ENCODE measurements around the gene BPIFB3.

Gene BPIFB3, protein sequence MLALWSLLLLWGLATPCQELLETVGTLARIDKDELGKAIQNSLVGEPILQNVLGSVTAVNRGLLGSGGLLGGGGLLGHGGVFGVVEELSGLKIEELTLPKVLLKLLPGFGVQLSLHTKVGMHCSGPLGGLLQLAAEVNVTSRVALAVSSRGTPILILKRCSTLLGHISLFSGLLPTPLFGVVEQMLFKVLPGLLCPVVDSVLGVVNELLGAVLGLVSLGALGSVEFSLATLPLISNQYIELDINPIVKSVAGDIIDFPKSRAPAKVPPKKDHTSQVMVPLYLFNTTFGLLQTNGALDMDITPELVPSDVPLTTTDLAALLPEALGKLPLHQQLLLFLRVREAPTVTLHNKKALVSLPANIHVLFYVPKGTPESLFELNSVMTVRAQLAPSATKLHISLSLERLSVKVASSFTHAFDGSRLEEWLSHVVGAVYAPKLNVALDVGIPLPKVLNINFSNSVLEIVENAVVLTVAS

GRCh38 chr20:33053291-33054106, at the start of gene BPIFB3:
Gene BPIFB3, plus strand, starts transcription at chr20:33053903. Its CDS starts 1,533 bp downstream, at chr20:33055436.
- no peak for DNase-seq

DNA sequence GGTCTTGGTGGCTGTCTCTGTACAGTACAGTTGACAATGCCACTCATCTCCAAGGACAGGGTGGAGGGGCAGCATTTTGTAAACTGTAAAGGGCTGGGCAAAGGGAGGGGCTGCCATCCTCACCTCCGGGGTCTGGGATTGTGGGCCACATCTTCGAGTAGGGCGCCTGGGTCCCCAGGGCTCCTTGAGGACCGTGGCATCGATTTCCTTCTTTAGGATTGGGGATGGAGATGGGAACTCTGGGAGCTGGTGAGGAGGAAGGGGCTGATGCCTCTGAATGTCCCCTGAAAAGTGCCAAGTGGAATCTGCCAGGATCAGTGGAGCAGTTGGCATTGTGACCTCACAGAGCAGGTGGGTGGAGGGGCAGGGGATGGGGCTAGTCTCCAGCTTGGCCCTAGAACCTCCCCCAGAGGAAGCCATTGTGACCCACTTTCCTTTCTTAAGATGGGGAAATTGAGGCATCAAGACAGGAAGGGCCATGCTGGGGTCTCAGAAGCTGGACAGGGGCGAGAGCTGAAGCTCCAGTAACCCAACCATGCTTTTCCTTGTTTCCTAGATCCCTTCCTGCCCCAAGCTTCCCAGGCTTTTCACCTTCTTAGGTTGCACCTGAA, 49.5 kb upstream of the BPIFB3 start, which contains the start of gene SUN5:
Gene SUN5 (minus strand): TSS at position 293 of the 611 bp plus-strand sequence. CDS start 93 bp downstream, at position 200.
- no peak for DNase-seq

- peak; percentile 56 for DNase-seq
Measured at GRCh38 chr20:33005132-33005566, 48.6 kb upstream of the BPIFB3 start.

DNA sequence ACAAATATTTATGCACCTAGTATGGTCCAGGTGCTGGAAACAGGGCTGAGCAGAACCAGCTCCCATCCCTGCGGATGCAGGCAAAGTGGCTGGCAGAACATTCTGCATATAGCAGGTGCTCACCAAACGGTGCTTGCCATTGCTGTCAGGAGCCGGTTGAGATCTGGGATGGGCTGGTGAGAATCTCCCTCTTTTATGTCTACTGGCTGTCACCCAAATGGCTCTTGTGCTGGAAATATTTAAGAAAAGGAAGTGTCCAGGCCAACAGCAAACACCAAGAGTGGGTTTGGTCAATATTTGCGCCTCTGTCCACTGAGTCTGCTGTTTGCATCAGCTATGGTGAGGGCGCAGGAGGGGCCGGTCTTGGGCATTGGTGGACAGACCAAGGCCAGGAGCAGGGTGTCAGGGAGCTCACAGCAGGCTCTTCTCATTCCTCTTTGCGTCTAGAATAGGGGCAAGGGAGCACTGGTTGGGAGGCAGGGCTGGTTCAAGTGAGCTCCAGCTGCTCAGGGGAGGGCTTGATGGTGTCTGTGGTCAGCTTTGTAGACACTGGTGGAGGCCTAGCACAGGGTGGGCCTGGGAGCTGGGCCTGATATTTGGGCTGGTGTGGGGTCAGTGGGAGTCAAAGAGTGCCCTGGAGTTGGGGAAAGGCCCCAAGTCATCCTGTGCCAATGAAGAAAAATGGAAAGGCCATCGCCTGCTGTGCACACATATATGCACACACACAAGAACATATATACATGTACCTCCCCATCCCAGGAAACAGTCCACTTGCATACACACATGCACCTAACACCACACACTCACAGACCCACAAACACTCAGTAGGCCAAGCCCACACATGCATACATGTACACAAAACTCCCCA, 47.6 kb upstream of the BPIFB3 start:
- DNase-seq: no peak

DNA sequence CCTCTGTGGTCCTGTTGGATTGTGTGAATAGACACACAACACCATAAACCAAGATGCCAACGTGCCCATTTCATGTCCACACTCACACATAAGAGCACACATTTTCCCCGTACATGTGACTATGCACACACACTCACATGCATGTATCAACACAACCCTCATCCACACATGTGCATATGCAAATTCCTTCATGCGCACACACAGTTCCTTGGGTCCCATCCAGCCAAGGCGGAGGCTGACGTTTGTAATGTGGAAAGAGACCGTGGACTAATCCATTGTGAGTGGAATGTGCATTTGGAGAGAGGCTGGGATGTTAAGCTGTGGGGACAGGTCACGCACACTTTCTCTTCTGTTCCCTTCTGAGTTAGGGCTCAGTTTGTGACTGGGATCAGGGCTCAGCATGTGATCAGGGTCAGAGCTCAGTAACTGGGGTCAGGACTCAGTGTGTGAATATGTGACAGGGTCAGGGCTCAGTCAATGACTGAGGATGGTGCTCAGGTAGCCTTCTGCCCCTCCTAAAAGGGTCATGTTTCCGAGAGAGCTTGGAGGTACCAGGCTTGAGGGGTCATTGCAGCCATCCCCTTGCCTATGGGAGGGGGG, 46.8 kb upstream of the BPIFB3 start:
- DNase-seq: no peak

- DNase-seq: no peak
Measured at GRCh38 chr20:33007376-33008335, 46.0 kb upstream of the BPIFB3 start, which contains the start of gene BPIFB2. Gene BPIFB2, plus strand, starts transcription at chr20:33007704. Its CDS starts 871 bp downstream, at chr20:33008575.

- no peak for DNase-seq
Measured at GRCh38 chr20:33008336-33009213, 45.1 kb upstream of the BPIFB3 start.

GRCh38 chr20:33009214-33010132, 44.2 kb upstream of the BPIFB3 start:
- no peak for DNase-seq

- DNase-seq: no peak
Measured at GRCh38 chr20:33010133-33010504, 43.6 kb upstream of the BPIFB3 start.

GRCh38 chr20:33010674-33011449, 42.8 kb upstream of the BPIFB3 start:
- no peak for DNase-seq

GRCh38 chr20:33012327-33013189, 41.1 kb upstream of the BPIFB3 start:
- DNase-seq: no peak

DNA sequence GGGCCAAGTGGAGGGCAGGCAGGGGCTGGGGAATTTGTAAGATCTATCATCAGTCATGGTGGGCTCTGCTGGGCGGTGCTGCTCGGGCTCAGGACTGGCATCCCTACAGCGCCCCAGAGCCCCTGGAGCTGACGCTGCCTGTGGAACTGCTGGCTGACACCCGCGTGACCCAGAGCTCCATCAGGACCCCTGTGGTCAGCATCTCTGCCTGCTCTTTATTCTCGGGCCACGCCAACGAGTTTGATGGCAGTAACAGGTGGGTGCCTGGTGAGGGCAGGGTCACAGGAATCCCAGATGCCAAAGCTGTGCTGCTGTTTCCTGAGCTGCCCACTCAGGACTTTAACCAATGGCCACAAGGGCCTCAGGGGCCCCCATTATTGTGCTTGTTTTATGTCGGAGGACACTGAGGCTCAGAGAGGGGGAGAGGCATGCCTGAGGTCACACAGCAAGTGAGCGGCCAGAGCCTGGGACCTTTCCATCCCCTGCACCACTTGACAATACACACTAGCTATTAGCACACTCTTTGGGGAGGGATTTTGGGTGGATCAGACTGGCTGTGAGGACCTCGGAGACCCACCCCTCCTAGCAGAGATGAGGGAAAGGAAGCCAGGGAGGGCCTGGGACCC, 39.9 kb upstream of the BPIFB3 start:
- DNase-seq: no peak

DNA sequence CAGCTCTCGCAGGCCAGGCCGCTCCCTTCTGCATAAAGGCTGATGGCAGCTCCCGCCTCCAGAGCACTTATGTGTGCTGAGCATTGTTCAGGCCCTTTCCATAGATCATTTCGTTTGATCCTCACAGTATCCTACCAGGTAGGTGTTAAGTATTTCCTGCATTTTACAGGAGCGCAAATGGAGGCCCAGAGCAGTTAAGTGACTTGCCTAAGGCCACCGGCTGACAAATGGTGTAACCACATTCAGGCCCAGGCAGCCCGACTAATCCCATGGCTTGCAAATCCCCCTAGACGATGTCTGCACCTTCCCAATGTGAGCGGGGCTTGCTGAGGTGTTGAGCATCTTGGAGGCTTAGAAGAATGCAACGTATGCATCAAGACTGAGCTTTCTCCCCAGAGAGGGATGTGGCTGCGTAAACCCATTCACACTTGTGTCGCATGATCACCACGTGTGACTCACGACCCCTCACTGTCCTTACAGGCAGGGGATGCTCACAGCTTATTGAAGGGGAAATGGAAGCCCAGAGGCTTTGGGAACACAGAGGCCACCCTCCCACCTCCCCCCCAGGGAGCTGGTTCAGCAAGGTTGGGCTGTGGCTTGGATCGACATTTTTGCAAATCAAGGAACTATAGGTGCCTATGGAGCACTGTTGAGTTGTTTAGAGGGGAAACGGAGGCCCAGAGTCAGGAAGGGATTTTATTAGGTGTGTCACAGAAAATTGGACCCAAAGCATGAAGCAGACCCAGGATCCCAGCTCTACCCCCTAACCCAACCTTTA, 39.2 kb upstream of the BPIFB3 start:
- DNase-seq: no peak

- no peak for DNase-seq
Measured at GRCh38 chr20:33015114-33015484, 38.6 kb upstream of the BPIFB3 start.
